CD8-positive, alpha-beta memory T cell (primary cell): ENCODE results near the gene PITHD1. TPM values are rescaled to one million over a fixed set of nuclear protein-coding genes. Genes with fewer than 3 reads are reported as not detected.
"Not testable (repeated sequence)": the region's sequence is repeated elsewhere in the genome, so short reads cannot be mapped to it uniquely, and the experiment has no call there.

Source experiments
- CTCF ChIA-PET: fragments of 350-600 bp; sonication (Branson Sonifier 250); formaldehyde crosslinking; loops from one replicate; lab custom pipeline; 2021; ENCODE audit warnings: antibody characterized with exemption; lab: Charles Lee
- POLR2A ChIA-PET: fragments of 350-600 bp; sonication (Branson Sonifier 250); formaldehyde crosslinking; loops from one replicate; lab custom pipeline; 2021; ENCODE audit warnings: antibody characterized with exemption; lab: Charles Lee
- DNase-seq, 5 donors: peaks; one replicate each; pipeline versions ENCODE4 v3.0.0 to v3.0.0-alpha.2; 2020 to 2022; ENCODE audit warnings: mixed read lengths in 1 of 5
- H3K27ac ChIP-seq: one replicate; pipeline ENCODE4 v1.7.0; 2013; ENCODE audit warnings: low read depth, mild to moderate bottlenecking, low read length, moderate library complexity
- H3K27me3 ChIP-seq: 2 replicates; pipeline ENCODE4 v1.7.0; 2013; ENCODE audit warnings: low read length, mild to moderate bottlenecking; ENCODE audit not compliant: insufficient read depth, poor library complexity, severe bottlenecking
- H3K36me3 ChIP-seq: 2 replicates; pipeline ENCODE4 v1.7.0; 2013; ENCODE audit warnings: mild to moderate bottlenecking, low read length, moderate library complexity; ENCODE audit not compliant: insufficient read depth
- H3K4me1 ChIP-seq: 2 replicates; pipeline ENCODE4 v1.7.0; 2013; ENCODE audit warnings: mild to moderate bottlenecking, low read length, moderate library complexity; ENCODE audit not compliant: insufficient read depth
- H3K4me3 ChIP-seq: 2 replicates; pipeline ENCODE4 v1.7.0; 2013; ENCODE audit warnings: mild to moderate bottlenecking, low read length
- H3K9me3 ChIP-seq: 2 replicates; pipeline ENCODE4 v1.7.0; 2013; ENCODE audit warnings: mild to moderate bottlenecking, low read length
- H3K27ac Mint-ChIP-seq, 8 donors: one replicate each; pipeline ENCODE4 v1.8.0; 2020 to 2021; ENCODE audit warnings: mixed read lengths in 8 of 8, mild to moderate bottlenecking in 6 of 8, inconsistent platforms in 3 of 8, moderate library complexity in 3 of 8
- H3K27me3 Mint-ChIP-seq, 2 donors: one replicate each; pipeline ENCODE4 v1.8.0; 2020 to 2021; ENCODE audit warnings: mixed read lengths in 2 of 2, mild to moderate bottlenecking in 1 of 2, moderate library complexity in 1 of 2
- H3K36me3 Mint-ChIP-seq, 3 donors: one replicate each; pipeline ENCODE4 v1.8.0; 2020 to 2021; ENCODE audit warnings: mixed read lengths in 3 of 3, inconsistent platforms in 1 of 3, mild to moderate bottlenecking in 1 of 3
- H3K4me1 Mint-ChIP-seq, 3 donors: one replicate each; pipeline ENCODE4 v1.8.0; 2020 to 2021; ENCODE audit warnings: mixed read lengths in 3 of 3, inconsistent platforms in 1 of 3, mild to moderate bottlenecking in 1 of 3
- H3K4me3 Mint-ChIP-seq, 7 donors: one replicate each; pipeline ENCODE4 v1.8.0; 2020 to 2021; ENCODE audit warnings: mixed read lengths in 7 of 7, mild to moderate bottlenecking in 6 of 7, moderate library complexity in 4 of 7, inconsistent platforms in 2 of 7
- H3K9me3 Mint-ChIP-seq, 5 donors: one replicate each; pipeline ENCODE4 v1.8.0; 2020 to 2022; ENCODE audit warnings: mixed read lengths in 5 of 5, mild to moderate bottlenecking in 3 of 5, moderate library complexity in 2 of 5, inconsistent platforms in 1 of 5
- polyA plus RNA-seq: library from polyadenylated mRNA; unstranded; fragments of 300-500 nt; fragmentation: Illumina TruSeq; gene quantifications from one replicate; pipeline ENCODE4 v1.2.3, GENCODE V29; 2021
- total RNA-seq, 2 experiments: library from RNA; stranded (reverse); gene quantifications; one replicate each; pipeline ENCODE4 v1.2.3, GENCODE V29; 2021

Gene PITHD1
- total RNA-seq (100 to 1,000 TPM; 105 TPM), polyA plus RNA-seq (68.5 TPM)

- Mint-ChIP-seq H3K27ac (peak within 1 kb of the TSS; percentile 95 to 99 (median 98)), H3K36me3 (peaks cover 0 to 22% (median 3%) of the 10 kb centered on the region in 3 donors), H3K27me3 (no peaks in the 10 kb centered on the region), H3K4me1 (peaks cover 32 to 55% (median 51%) of the 10 kb centered on the region in 3 donors), H3K4me3 (peak within 1 kb of the TSS; percentile 90 to 99 (median 95)), H3K9me3 (no peaks in the 10 kb centered on the region)
- H3K4me1 ChIP-seq = peaks cover 26% of the 10 kb centered on the region
- peak within 1 kb of the TSS; percentile 98 for H3K4me3 ChIP-seq
- H3K27ac ChIP-seq = peak within 1 kb of the TSS; percentile 91
- POLR2A ChIA-PET = interaction anchor here (0.5 to 2.0 kb wide), 8 partner anchors 12 to 434 kb away, joined by 3 to 11 read pairs (median 6); partner anchors contain the start of genes ELOA, GALE, HMGCL and HNRNPR
- DNase-seq = peak; percentile 72 to 89 (median 83)
- H3K36me3 ChIP-seq = no peaks in the 10 kb centered on the region
- H3K9me3 ChIP-seq = no peaks in the 10 kb centered on the region
- CTCF ChIA-PET = interaction anchor here (0.6 to 2.4 kb wide), 7 partner anchors 10 to 138 kb away, joined by 3 to 13 read pairs (median 4); partner anchors contain the start of gene ELOA
- no peaks in the 10 kb centered on the region for H3K27me3 ChIP-seq
These were observed at the start of gene PITHD1 for GRCh38 chr1:23777979-23778814. TSS of gene PITHD1 (plus strand) at chr1:23778418. CDS start at chr1:23778516, 98 bp downstream.

DNA sequence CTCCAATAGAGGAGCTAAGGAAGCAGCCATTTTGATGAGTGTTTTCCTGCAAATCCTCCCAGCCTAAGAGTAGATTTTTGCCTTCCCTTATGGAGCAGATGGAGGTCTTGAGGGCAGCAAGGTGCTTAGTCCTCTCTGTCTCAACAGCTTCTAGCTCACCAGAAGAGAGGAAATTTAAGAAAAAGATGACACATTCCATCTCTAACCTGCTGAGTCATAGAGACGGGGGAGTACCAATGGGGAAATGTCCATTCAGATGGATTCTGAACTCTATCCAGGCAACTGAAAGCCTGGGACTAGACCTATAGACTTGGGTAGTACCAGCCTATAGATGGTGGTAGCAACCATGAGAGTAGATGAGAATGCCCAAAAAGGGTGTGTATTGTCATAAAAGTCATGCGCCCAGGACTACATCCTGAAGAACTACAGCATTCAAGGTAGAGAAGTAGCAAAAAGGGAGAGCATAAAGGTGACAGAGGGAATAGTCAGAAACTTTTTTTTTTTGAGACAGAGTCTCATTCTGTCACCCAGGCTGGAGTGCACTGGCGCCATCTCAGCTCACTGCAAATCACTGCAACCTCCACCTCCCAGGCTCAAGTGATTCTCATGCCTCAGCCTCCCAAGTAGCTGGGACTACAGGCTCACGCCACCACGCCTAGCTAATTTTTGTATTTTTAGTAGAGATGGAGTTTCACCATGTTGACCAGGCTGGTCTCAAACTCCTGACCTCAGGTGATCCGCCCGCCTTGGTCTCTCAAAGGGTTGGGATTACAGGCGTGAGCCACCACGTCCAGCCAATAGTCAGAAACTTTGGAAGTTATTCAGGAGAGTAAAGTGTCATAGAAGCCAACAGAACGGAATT is 45.6 kb upstream of the PITHD1 start:
- peaks cover 0 to 1% of the 10 kb centered on the region in 2 donors for H3K27me3 Mint-ChIP-seq
- no peaks in the 10 kb centered on the region for H3K4me1 Mint-ChIP-seq
- no peak overlapping the region for H3K27ac ChIP-seq
- DNase-seq = no peak
- POLR2A ChIA-PET = no interaction called here
- no peaks in the 10 kb centered on the region for H3K36me3 Mint-ChIP-seq
- H3K4me1 ChIP-seq = no peaks in the 10 kb centered on the region
- H3K27me3 ChIP-seq = no peaks in the 10 kb centered on the region
- no peaks in the 10 kb centered on the region for H3K36me3 ChIP-seq
- CTCF ChIA-PET = no interaction called here
- H3K9me3 ChIP-seq = no peaks in the 10 kb centered on the region
- no peaks in the 10 kb centered on the region for H3K9me3 Mint-ChIP-seq
- H3K4me3 Mint-ChIP-seq = no peak overlapping the region
- H3K27ac Mint-ChIP-seq = no peak overlapping the region
- no peak overlapping the region for H3K4me3 ChIP-seq

GRCh38 chr1:23733281-23733680 is 44.9 kb upstream of the PITHD1 start:
- H3K4me1 ChIP-seq, CTCF ChIA-PET, H3K27me3 Mint-ChIP-seq, H3K9me3 ChIP-seq, H3K9me3 Mint-ChIP-seq, H3K4me3 Mint-ChIP-seq, H3K27ac ChIP-seq, H3K4me3 ChIP-seq, H3K36me3 ChIP-seq, H3K27me3 ChIP-seq, POLR2A ChIA-PET, H3K4me1 Mint-ChIP-seq, DNase-seq, H3K27ac Mint-ChIP-seq, H3K36me3 Mint-ChIP-seq: not testable (repeated sequence)

GRCh38 chr1:23736437-23737134 is 41.6 kb upstream of the PITHD1 start:
- ChIA-PET POLR2A (no interaction called here), CTCF (no interaction called here)
- H3K4me3 ChIP-seq = no peak overlapping the region
- H3K36me3 ChIP-seq = no peaks in the 10 kb centered on the region
- no peaks in the 10 kb centered on the region for H3K27me3 ChIP-seq
- no peaks in the 10 kb centered on the region for H3K36me3 Mint-ChIP-seq
- H3K4me1 ChIP-seq = no peaks in the 10 kb centered on the region
- no peaks in the 10 kb centered on the region for H3K9me3 Mint-ChIP-seq
- no peaks in the 10 kb centered on the region for H3K4me1 Mint-ChIP-seq
- no peak for DNase-seq
- H3K9me3 ChIP-seq = no peaks in the 10 kb centered on the region
- H3K27ac ChIP-seq = no peak overlapping the region
- peaks cover 0 to 1% of the 10 kb centered on the region in 2 donors for H3K27me3 Mint-ChIP-seq
- peak overlapping the region in 2 of 8 donors; percentile 20 to 38 for H3K27ac Mint-ChIP-seq
- H3K4me3 Mint-ChIP-seq = no peak overlapping the region

DNA sequence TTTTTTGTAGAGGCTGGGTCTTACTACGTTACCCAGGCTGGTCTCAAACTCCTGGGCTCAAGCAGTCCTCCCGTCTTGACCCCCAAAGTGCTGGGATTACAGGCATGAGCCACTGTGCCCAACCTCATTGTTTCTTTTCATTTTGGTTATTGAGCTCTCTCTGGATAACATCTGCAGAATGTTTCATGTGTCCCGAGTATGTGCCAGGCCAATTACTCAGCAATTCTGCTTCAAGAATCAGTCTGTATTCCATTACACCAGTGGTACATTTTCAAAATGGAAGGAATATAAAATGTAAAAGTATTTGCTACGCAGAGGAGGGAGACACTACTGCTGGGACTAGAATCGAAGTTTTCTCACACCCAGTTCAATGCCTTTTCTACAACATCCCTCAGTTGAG is 36.6 kb upstream of the PITHD1 start:
- no peaks in the 10 kb centered on the region for H3K27me3 Mint-ChIP-seq
- H3K36me3 Mint-ChIP-seq = peaks cover 0 to 14% (median 1%) of the 10 kb centered on the region in 3 donors
- peak overlapping the region in 6 of 7 donors; percentile 90 to 96 (median 90) for H3K4me3 Mint-ChIP-seq
- Histone ChIP-seq H3K4me1 (peaks cover 26% of the 10 kb centered on the region), H3K9me3 (no peaks in the 10 kb centered on the region), H3K27me3 (no peaks in the 10 kb centered on the region), H3K36me3 (no peaks in the 10 kb centered on the region), H3K27ac (no peak overlapping the region), H3K4me3 (no peak overlapping the region)
- no peak for DNase-seq
- POLR2A ChIA-PET = no interaction called here
- CTCF ChIA-PET = no interaction called here
- peaks cover 28 to 34% (median 30%) of the 10 kb centered on the region in 3 donors for H3K4me1 Mint-ChIP-seq
- no peaks in the 10 kb centered on the region for H3K9me3 Mint-ChIP-seq
- peak overlapping the region in 5 of 8 donors; percentile 80 to 94 (median 94) for H3K27ac Mint-ChIP-seq

DNA sequence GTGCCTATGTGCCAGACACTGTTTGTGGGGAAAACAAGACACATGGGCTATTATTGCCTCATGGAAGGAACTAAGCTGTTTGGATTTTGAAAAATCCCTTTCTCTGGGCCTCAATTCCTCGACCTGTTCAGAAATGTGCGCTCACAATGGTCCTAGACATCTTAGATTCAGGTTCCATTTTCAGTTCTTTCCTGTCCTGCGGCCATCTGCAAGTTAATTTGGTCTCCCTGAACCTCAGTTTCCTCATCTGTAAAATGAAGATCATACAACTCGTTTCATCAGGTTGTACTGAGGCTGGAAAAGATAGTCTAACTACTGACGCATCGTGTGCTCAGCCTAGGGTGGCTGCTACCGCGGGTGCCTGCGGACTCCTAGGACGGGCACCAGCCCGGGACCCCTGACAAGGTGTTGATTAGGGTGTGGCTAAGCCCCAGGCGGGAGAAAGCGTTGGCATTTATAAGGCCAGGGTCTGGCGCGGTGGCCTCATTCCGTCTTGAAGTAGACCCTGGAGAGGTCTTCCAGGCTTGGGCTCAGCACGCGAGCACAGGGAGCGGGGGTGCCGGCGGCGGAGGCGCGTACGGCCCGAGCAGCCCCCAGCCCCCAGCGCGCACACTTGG is 35.4 kb upstream of the PITHD1 start:
- Histone ChIP-seq H3K9me3 (no peaks in the 10 kb centered on the region), H3K36me3 (no peaks in the 10 kb centered on the region), H3K4me3 (peak overlapping the region; percentile 79), H3K27me3 (no peaks in the 10 kb centered on the region), H3K27ac (peak overlapping the region; percentile 77), H3K4me1 (peaks cover 36% of the 10 kb centered on the region)
- no peaks in the 10 kb centered on the region for H3K9me3 Mint-ChIP-seq
- ChIA-PET POLR2A (interaction anchor here (0.6 to 2.1 kb wide), 4 partner anchors 19 to 51 kb away, joined by 3 to 14 read pairs (median 4); partner anchors contain the start of gene RPL11), CTCF (interaction anchor here (1.4 to 3.6 kb wide), 2 partner anchors 29 to 36 kb away, joined by 4 to 14 read pairs; partner anchors contain the start of gene PITHD1)
- H3K4me1 Mint-ChIP-seq = peaks cover 40 to 45% (median 42%) of the 10 kb centered on the region in 3 donors
- H3K27ac Mint-ChIP-seq = peak overlapping the region; percentile 91 to 99 (median 94)
- H3K4me3 Mint-ChIP-seq = peak overlapping the region; percentile 90 to 96 (median 91)
- H3K27me3 Mint-ChIP-seq = no peaks in the 10 kb centered on the region
- H3K36me3 Mint-ChIP-seq = peaks cover 0 to 21% (median 7%) of the 10 kb centered on the region in 3 donors
- no peak for DNase-seq
